GM18870 (cell line): ENCODE results near the gene ZNF776.
"Not testable (repeated sequence)": the region's sequence is repeated elsewhere in the genome, so short reads cannot be mapped to it uniquely, and the experiment has no call there.

Experiments
- ATAC-seq: cut with Tn5 transposase; IDR thresholded peaks from one replicate; pipeline ENCODE4 v1.9.1; 2021; ENCODE audit warnings: moderate library complexity; ENCODE audit not compliant: unreplicated experiment

Gene ZNF776

GRCh38 chr19:57776764-57777296 lies 30.2 kb downstream of the ZNF776 start:
- no peak for ATAC-seq

- ATAC-seq: no peak
These were observed 31.7 kb downstream of the ZNF776 start for GRCh38 chr19:57778336-57778735.

- no peak for ATAC-seq
These were observed 32.7 kb downstream of the ZNF776 start for GRCh38 chr19:57779220-57779845.

- no peak for ATAC-seq
These were observed 39.7 kb downstream of the ZNF776 start for GRCh38 chr19:57786286-57786685.

- no peak for ATAC-seq
These were observed 40.3 kb downstream of the ZNF776 start for GRCh38 chr19:57786906-57787305.

- ATAC-seq: no peak
These were observed 41.6 kb downstream of the ZNF776 start for GRCh38 chr19:57788114-57788692.

- ATAC-seq: no peak
These were observed 42.7 kb downstream of the ZNF776 start for GRCh38 chr19:57789288-57789687.

- ATAC-seq: not testable (repeated sequence)
These were observed 50.0 kb downstream of the ZNF776 start for GRCh38 chr19:57796580-57796979.

GRCh38 chr19:57800696-57801095 lies 54.1 kb downstream of the ZNF776 start:
- no peak for ATAC-seq

GRCh38 chr19:57802269-57802668 lies 55.7 kb downstream of the ZNF776 start:
- no peak for ATAC-seq

GRCh38 chr19:57803265-57803593 lies 56.6 kb downstream of the ZNF776 start:
- no peak for ATAC-seq

GRCh38 chr19:57803594-57804325 lies 57.1 kb downstream of the ZNF776 start:
- ATAC-seq: no peak

GRCh38 chr19:57807541-57807940 lies 60.9 kb downstream of the ZNF776 start:
- ATAC-seq: no peak
